Liver (tissue), 9 donors: ENCODE results near the gene KLF3. TPM values are rescaled to one million over a fixed set of nuclear protein-coding genes. Genes with fewer than 3 reads are reported as not detected.

Experiments
- DNase-seq: peaks from one replicate; pipeline ENCODE4 v3.0.0-alpha.2; 2017; ENCODE audit warnings: low spot score
- H3K27ac ChIP-seq, 2 donors: one replicate each; pipeline ENCODE4 v1.7.0; 2013; ENCODE audit warnings: inconsistent platforms in 2 of 2, low read length in 2 of 2, control low read depth in 1 of 2, low read depth in 1 of 2, mild to moderate bottlenecking in 1 of 2
- H3K27me3 ChIP-seq, 4 donors: one replicate each; pipeline versions ENCODE4 v1.6.1 to v1.7.0; 2013; ENCODE audit warnings: low read length in 3 of 4, inconsistent platforms in 1 of 4, mild to moderate bottlenecking in 1 of 4, moderate library complexity in 1 of 4; ENCODE audit not compliant: control insufficient read depth in 4 of 4, insufficient read depth in 4 of 4
- H3K36me3 ChIP-seq, 4 donors: one replicate each; pipeline versions ENCODE4 v1.6.1 to v1.7.0; 2013; ENCODE audit warnings: low read length in 3 of 4, mild to moderate bottlenecking in 3 of 4, low read depth in 1 of 4, moderate library complexity in 1 of 4; ENCODE audit not compliant: control insufficient read depth in 4 of 4, insufficient read depth in 3 of 4
- H3K4me1 ChIP-seq, 4 donors: one replicate each; pipeline versions ENCODE4 v1.6.1 to v1.7.0; 2013; ENCODE audit warnings: low read length in 3 of 4, mild to moderate bottlenecking in 3 of 4, moderate library complexity in 1 of 4; ENCODE audit not compliant: control insufficient read depth in 4 of 4, insufficient read depth in 4 of 4
- H3K4me3 ChIP-seq, 3 donors: one replicate each; pipeline versions ENCODE4 v1.6.1 to v1.7.0; 2013; ENCODE audit warnings: low read length in 3 of 3, control low read depth in 1 of 3, low read depth in 1 of 3, mild to moderate bottlenecking in 1 of 3
- H3K9ac ChIP-seq, 2 donors: one replicate each; pipeline ENCODE4 v1.7.0; 2013; ENCODE audit warnings: low read length in 2 of 2, mild to moderate bottlenecking in 2 of 2, moderate library complexity in 2 of 2, control low read depth in 1 of 2, low read depth in 1 of 2
- H3K9me3 ChIP-seq, 4 donors: one replicate each; pipeline versions ENCODE4 v1.6.1 to v1.7.0; 2013; ENCODE audit warnings: low read length in 3 of 4; ENCODE audit not compliant: control insufficient read depth in 4 of 4
- EGR1 ChIP-seq, 2 donors: IDR thresholded peaks; 2 replicates each; pipeline ENCODE4 v1.6.1; 2016 to 2018; ENCODE audit warnings: antibody characterized with exemption in 2 of 2, low read depth in 2 of 2
- FOXA1 ChIP-seq: IDR thresholded peaks from 2 replicates; pipeline ENCODE4 v1.6.1; 2016; ENCODE audit warnings: antibody characterized with exemption
- FOXA2 ChIP-seq: IDR thresholded peaks from 2 replicates; pipeline ENCODE4 v1.6.1; 2016; ENCODE audit warnings: antibody characterized with exemption
- HNF4A ChIP-seq, 2 donors: conservative IDR thresholded peaks; 2 replicates each; pipeline ENCODE4 v1.6.1; 2016; ENCODE audit warnings: antibody characterized with exemption in 2 of 2, mild to moderate bottlenecking in 2 of 2
- HNF4G ChIP-seq: IDR thresholded peaks from 2 replicates; pipeline ENCODE4 v1.6.1; 2016; ENCODE audit warnings: antibody characterized with exemption
- MAX ChIP-seq: IDR thresholded peaks from 2 replicates; pipeline ENCODE4 v1.6.1; 2016; ENCODE audit warnings: antibody characterized with exemption
- NR2F2 ChIP-seq: IDR thresholded peaks from 2 replicates; pipeline ENCODE4 v1.6.1; 2016; ENCODE audit warnings: antibody characterized with exemption
- RAD21 ChIP-seq, 2 donors: IDR thresholded peaks; 2 replicates each; pipeline ENCODE4 v1.6.1; 2016; ENCODE audit warnings: antibody characterized with exemption in 2 of 2, mild to moderate bottlenecking in 2 of 2
- REST ChIP-seq: IDR thresholded peaks from 2 replicates; pipeline ENCODE4 v1.6.1; 2016; ENCODE audit warnings: antibody characterized with exemption, mild to moderate bottlenecking
- RXRA ChIP-seq, 2 donors: IDR thresholded peaks; 2 replicates each; pipeline ENCODE4 v1.6.1; 2017 to 2018; ENCODE audit warnings: antibody characterized with exemption in 2 of 2, mild to moderate bottlenecking in 1 of 2
- SP1 ChIP-seq: IDR thresholded peaks from 2 replicates; pipeline ENCODE4 v1.6.1; 2018; ENCODE audit warnings: antibody characterized with exemption, mild to moderate bottlenecking
- TAF1 ChIP-seq: conservative IDR thresholded peaks from 2 replicates; pipeline ENCODE4 v1.6.1; 2016; ENCODE audit warnings: antibody characterized with exemption, mild to moderate bottlenecking
- YY1 ChIP-seq: IDR thresholded peaks from 2 replicates; pipeline ENCODE4 v1.6.1; 2016; ENCODE audit warnings: antibody characterized with exemption, mild to moderate bottlenecking
- WGBS: extraction: QIAGEN DNeasy Blood & Tissue Kit; methylation state at CpG from one replicate; pipeline ENCODE4 v1.1.7; 2013; 5-methylcytosine and 5-hydroxymethylcytosine counted together
- polyA plus RNA-seq, 2 donors: library from polyadenylated mRNA; stranded (reverse) in 1 of 2; unstranded in 1 of 2; fragments of 200-250 nt in 1 of 2; fragments of >200 nt in 1 of 2; fragmentation: Nextera tagmentation in 1 of 2; extraction: Ambion mirVana in 1 of 2; gene quantifications; one replicate each; pipeline versions ENCODE4 v1.2.1 to v1.2.3, GENCODE V29; 2013 to 2015
- total RNA-seq, 2 donors: library from RNA; depleted of rRNA; stranded (reverse); fragments of >200 nt; gene quantifications; one replicate each; pipeline ENCODE4 v1.2.3, GENCODE V29; 2014
- TF ChIP-seq, protein P1 (sequence below): IDR thresholded peaks from 2 replicates; pipeline ENCODE4 v1.6.1; 2016; ENCODE audit warnings: antibody characterized with exemption
- TF ChIP-seq, protein P2 (sequence below): IDR thresholded peaks from 2 replicates; pipeline ENCODE4 v1.6.1; 2016; ENCODE audit warnings: antibody characterized with exemption
- donor health status: healthy.
- donor health status: healthy.
- donor health status: healthy.
- donor health status: healthy.
- donor health status: healthy.

Gene KLF3
- total and polyA plus RNA-seq, 4 donors: 11.1 to 77.5 (median 21.0) TPM

- WGBS: 89% methylated on average over 4 of the region's 4 CpGs
- no peaks in the 10 kb centered on the region for H3K27me3 ChIP-seq
- H3K9ac ChIP-seq: no peak overlapping the region
- no peaks in the 10 kb centered on the region for H3K4me1 ChIP-seq
- DNase-seq: no peak
- no peaks in the 10 kb centered on the region for H3K36me3 ChIP-seq
- no peak overlapping the region for H3K27ac ChIP-seq
- H3K4me3 ChIP-seq: no peak overlapping the region
- peaks cover 0 to 4% (median under 1%) of the 10 kb centered on the region in 4 donors for H3K9me3 ChIP-seq
- TF ChIP-seq FOXA1 (no peak), YY1 (no peak), HNF4G (no peak), HNF4A (conservative IDR thresholded peaks at IDR 0.05) (no peak), SP1 (no peak), NR2F2 (no peak), RAD21 (IDR thresholded peaks at IDR 0.05) (no peak), TAF1 (no peak), FOXA2 (no peak), EGR1 (IDR thresholded peaks at IDR 0.05; ENCODE audit: low read depth in 2 of 2) (no peak), MAX (no peak), RXRA (IDR thresholded peaks at IDR 0.05) (no peak), REST (no peak)
- TF ChIP-seq, protein P1, sequence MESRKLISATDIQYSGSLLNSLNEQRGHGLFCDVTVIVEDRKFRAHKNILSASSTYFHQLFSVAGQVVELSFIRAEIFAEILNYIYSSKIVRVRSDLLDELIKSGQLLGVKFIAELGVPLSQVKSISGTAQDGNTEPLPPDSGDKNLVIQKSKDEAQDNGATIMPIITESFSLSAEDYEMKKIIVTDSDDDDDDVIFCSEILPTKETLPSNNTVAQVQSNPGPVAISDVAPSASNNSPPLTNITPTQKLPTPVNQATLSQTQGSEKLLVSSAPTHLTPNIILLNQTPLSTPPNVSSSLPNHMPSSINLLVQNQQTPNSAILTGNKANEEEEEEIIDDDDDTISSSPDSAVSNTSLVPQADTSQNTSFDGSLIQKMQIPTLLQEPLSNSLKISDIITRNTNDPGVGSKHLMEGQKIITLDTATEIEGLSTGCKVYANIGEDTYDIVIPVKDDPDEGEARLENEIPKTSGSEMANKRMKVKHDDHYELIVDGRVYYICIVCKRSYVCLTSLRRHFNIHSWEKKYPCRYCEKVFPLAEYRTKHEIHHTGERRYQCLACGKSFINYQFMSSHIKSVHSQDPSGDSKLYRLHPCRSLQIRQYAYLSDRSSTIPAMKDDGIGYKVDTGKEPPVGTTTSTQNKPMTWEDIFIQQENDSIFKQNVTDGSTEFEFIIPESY: no peak
- TF ChIP-seq, protein P2, sequence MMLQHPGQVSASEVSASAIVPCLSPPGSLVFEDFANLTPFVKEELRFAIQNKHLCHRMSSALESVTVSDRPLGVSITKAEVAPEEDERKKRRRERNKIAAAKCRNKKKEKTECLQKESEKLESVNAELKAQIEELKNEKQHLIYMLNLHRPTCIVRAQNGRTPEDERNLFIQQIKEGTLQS: no peak
Observed at GRCh38 chr4:38749336-38749735, 85.3 kb downstream of the KLF3 start.

Other genes with a start within 250 kb of the KLF3 start
- 1 to 10 TPM in 1 of 2 donors, under 1 TPM in 1; 0.17 to 1.9 TPM for gene TLR10, start 118.8 kb downstream of the KLF3 start, total RNA-seq
- gene TLR10, start 118.8 kb downstream of the KLF3 start, polyA plus RNA-seq: under 1 TPM; 0.02 to 0.06 TPM
- gene TLR1, start 140.6 kb downstream of the KLF3 start, total RNA-seq: 1 to 10 TPM; 9.5 to 10.0 TPM
- 1 to 10 TPM; 2.7 to 3.3 TPM for gene TLR1, start 140.6 kb downstream of the KLF3 start, polyA plus RNA-seq
- 1 to 10 TPM; 1.9 to 2.1 TPM for gene TLR6, start 192.6 kb downstream of the KLF3 start, total RNA-seq
- under 1 TPM; 0.26 to 0.66 TPM for gene TLR6, start 192.6 kb downstream of the KLF3 start, polyA plus RNA-seq
- gene FAM114A1, start 203.6 kb downstream of the KLF3 start, total RNA-seq: 100 to 1,000 TPM in 1 of 2 donors, 10 to 100 TPM in 1; 22.1 to 108 TPM
- gene FAM114A1, start 203.6 kb downstream of the KLF3 start, polyA plus RNA-seq: 10 to 100 TPM; 35.7 to 72.0 TPM